NCI-H2196 (cell line): ENCODE measurements around the gene F8.
"Not testable (repeated sequence)": the region's sequence is repeated elsewhere in the genome, so short reads cannot be mapped to it uniquely, and the experiment has no call there.

Experiments used
- DNase-seq: peaks from one replicate; lab custom pipeline; 2025; ENCODE audit not compliant: unreplicated experiment; lab: John Stamatoyannopoulos, UW

The F8 gene

GRCh38 chrX:155031657-155032056, 9.1 kb upstream of the F8 start:
- no peak for DNase-seq

GRCh38 chrX:155028877-155029291, 6.4 kb upstream of the F8 start:
- DNase-seq, result no peak

- no peak for DNase-seq
Measured at GRCh38 chrX:155028129-155028528, 5.6 kb upstream of the F8 start.

DNA sequence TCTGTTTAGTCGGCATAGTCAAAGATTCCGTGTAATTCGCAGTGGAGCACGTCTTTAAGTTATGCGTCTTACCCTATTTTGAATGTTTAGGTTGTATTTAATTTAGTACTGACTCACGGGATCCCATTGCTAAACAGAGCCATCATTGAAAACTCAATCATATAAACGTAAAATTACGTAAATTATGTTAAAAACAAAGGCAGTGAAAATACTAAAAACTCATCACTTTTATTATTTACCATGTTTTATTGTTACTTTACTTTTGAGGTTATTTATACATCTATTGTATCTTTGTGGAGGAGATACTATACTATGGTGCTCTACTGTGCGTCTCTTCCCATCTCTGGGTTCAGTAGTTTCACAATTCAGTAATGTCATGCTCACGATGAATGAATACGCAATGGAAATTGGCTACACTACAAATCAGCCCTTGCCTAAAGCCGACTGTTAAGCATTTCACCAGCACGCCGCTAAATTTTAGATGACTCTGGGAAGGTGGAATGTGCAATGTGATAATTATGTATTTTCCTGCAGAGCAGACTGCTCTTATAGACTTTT, 5.1 kb upstream of the F8 start:
- DNase-seq, result peak; percentile 17

DNA sequence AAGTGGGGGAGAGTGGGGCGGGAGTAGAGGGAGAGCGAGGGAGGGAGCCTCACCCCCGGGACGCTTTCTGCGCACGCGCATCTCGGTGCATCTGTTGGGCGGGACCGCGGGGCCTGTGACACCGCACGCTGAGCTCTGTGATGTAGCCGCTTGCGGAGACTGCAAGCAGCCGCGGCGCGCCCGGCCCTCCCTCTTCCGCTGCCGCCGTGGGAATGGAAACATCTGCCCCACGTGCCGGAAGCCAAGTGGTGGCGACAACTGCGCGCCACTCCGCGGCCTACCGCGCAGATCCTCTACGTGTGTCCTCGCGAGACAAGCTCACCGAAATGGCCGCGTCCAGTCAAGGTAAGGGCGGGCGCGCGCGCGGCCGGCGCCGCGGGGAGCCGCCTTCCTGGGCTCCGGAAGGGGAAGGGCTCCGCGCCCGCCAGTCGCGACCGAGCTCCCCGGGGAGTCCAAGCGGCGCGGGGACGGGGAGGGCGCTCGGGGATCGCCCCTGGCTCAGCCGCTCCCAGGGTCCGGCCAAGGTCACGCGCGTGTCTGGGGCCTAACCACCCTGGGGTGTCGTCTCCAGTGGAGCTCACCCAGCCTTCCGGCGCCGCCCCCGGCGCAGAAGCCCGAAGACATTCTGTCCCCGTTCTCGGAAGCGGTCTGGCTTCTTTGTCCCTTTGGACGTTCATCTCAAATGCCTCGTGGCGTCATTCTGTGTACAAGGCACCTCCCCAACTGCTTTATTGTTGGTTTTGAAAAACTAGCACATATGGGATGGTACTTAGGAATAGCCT, 4.4 kb upstream of the F8 start, which contains the start of gene FUNDC2:
TSS of gene FUNDC2 (plus strand) at position 118 of the 782 bp plus-strand sequence. CDS start at position 213, 95 bp downstream.
- DNase-seq, result peak; percentile 91

DNA sequence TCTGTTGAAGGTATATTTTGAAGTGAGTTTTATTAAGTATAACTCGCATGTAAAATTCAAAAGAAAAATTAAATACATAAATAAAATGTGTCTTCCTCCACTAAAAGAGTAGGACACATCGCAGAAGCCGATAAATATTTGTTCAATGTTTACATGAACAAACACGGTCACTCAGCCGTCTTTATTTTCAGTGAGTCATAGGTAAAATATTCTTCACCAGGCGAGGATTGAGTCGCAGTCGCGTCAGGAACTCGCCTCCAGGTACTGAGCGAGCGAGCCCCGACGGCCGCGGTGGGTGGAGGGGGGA, 3.9 kb upstream of the F8 start:
- DNase-seq, result no peak

- no peak for DNase-seq
Measured at GRCh38 chrX:155023907-155024833, 1.6 kb upstream of the F8 start.

DNA sequence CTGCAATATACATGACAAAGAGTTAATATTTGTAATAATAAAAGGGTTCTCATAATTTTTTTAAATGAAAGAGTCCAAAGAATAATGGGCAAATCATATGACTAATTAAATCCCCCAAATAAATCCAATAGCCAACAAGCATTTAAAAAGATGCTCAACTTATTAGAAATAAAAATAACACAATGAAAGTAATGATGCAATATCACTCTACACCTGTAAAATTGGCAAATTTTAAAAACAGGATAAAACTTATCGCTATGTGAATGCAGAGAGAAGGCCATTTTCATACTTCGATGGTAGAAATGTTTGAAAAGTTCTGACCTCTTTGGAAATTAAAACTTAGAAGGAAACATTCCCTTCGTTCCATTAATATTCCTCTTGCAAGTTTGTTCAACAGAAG, 1.9 kb downstream of the F8 start:
- no peak for DNase-seq

DNA sequence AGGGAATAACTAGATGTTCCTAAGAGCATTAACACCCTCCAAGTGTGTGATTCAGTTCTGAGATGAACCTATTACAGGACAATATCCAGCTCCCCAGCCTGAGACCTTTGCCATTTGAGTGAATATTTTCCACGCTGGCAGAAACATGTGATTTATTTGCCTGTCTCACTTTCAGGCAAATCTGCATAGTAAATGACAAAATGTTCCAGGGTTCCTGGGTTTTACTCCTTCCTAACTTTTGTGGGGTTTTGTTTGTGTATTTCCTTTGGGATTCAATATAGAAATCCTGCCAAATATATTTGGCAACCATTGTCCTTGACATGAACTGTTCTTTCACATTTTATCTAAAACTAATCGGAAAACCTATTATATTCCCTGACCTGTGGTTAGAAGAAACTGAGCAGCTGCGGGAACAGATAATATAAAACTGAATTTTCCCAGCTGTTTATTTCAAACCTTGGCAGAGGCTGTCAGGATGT, 12.5 kb downstream of the F8 start:
- no peak for DNase-seq

DNA sequence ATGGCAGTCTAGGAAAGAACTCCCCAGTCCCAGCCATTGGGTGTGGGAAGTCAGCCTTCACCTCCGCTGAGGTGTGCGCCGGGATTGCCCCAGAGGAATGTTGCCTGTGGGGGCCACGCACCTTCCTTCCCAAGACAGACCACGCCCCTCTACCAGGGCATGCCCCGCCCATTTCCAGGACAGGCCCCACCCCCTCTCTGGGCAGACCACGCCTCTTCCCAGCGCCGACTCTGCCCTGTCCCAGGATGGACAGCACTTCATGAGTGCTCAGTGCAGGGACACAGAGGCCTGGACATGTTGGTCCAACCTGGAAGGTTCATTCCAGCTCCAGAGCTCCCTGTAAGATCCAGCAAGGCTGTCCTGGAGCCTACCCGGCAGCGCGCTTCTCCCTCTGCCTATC, 13.9 kb downstream of the F8 start:
- not testable (repeated sequence) for DNase-seq

GRCh38 chrX:155006913-155007671, 15.4 kb downstream of the F8 start:
- not testable (repeated sequence) for DNase-seq

DNA sequence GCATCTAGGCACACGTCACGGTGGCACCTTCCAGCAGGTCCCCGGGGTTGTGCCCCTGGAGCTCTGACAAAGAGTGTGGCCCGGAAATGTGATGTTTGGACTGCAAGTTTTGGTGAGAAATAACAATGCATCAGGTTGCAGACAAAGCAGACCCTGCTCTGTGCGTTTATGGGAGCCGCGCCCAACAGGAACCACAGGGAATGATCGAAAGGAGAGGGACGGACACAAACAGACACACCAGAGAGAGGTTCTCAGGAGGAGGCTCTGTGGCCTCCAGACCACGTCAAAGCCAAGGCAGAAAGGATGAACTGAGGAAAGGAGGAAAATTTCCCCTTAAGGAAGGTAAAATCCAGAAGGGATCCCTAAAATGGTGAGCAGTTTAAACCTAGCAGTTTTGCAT, 16.1 kb downstream of the F8 start:
- DNase-seq, result not testable (repeated sequence)

- DNase-seq, result no peak
Measured at GRCh38 chrX:155005190-155005589, 17.3 kb downstream of the F8 start.

- no peak for DNase-seq
Measured at GRCh38 chrX:155001873-155002272, 20.6 kb downstream of the F8 start.

GRCh38 chrX:155000841-155001240, 21.7 kb downstream of the F8 start:
- no peak for DNase-seq

DNA sequence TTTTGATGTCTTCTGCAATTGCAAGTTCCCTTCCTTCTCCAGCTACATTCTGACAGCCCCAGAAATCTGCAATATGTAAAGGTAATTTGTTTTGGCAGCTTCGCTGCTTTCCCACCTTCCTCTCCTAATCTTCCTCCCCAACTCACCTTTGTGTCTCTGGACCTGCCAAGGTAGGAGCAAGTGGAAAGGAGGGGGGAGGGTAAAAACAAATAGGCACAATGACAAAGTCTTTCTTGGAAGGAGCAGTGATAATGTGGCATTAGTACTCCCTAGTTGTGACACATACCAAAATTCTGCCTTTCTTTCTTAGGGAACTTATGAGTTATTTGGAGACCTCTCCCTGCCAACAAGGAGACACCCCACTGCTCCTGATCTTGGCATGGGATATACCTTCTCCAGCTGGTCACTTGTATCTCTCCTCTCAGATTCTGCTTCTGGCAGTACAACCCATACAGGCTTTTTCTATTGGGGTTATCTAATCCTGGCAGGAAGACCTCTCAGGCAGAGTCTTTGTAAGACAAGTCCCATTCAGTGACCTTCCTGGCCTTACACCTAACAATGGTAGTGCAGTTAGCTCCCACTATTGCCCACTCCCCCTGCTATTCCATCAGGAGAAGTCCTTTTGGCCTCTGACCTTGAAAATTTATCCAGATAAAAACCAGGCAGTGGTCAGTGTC, 24.2 kb downstream of the F8 start:
- no peak for DNase-seq

- DNase-seq, result no peak
Measured at GRCh38 chrX:154991476-154991875, 31.0 kb downstream of the F8 start.

DNA sequence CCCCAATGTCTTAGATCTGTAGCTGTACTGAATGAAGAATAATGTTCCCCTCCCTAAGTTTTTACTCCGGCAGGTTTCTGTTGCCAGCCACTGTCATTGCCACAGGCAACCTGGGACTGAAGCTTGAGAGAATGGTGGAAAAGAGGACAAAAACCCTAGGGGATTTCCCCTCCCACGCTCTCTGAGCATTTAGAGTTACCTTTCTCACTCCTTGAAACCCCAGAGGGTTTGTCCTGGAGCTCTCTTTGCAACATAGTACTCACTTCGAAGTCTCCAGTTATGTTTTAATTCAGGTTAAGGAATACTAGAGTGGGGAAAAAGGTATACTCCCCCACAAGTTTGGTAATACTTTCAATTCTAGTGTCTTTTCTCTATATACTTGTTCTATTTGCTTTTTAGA, 31.5 kb downstream of the F8 start:
- no peak for DNase-seq

- DNase-seq, result no peak
Measured at GRCh38 chrX:154990496-154990895, 32.0 kb downstream of the F8 start.

GRCh38 chrX:154988719-154989118, 33.8 kb downstream of the F8 start:
- no peak for DNase-seq
